GM12878 (cell line): ENCODE measurements around the gene AQP7. TPM values are rescaled to one million over a fixed set of nuclear protein-coding genes. Genes with fewer than 3 reads are reported as not detected.
"Not testable (repeated sequence)": the region's sequence is repeated elsewhere in the genome, so short reads cannot be mapped to it uniquely, and the experiment has no call there.

Experiments used
- ATAC-seq: fragments of 200-7000 bp; cut with Tn5 transposase; 3 replicates; pipeline ENCODE4 v1.9.1; 2020; ENCODE audit warnings: mild to moderate bottlenecking, moderate library complexity
- BruUV-seq: library from RNA; stranded (reverse); fragments of 400-500 nt; replicated peaks from 2 replicates; lab custom pipeline; 2021; lab: Mats Ljungman, UMichigan
- CTCF ChIA-PET: fragments of 300-600 bp; sonication (Branson Sonifier 250); formaldehyde crosslinking; extraction: SDS; loops from one replicate; lab custom pipeline; 2021; ENCODE audit warnings: inconsistent platforms; lab: Yijun Ruan, JAX
- POLR2A ChIA-PET: fragments of 350-600 bp; formaldehyde crosslinking; extraction: SDS; loops from one replicate; lab custom pipeline; 2021; ENCODE audit warnings: inconsistent platforms; lab: Charles Lee
- RAD21 ChIA-PET: fragments of 300-600 bp; sonication (Branson Sonifier 250); formaldehyde crosslinking; loops from one replicate; lab custom pipeline; 2023; ENCODE audit warnings: antibody characterized with exemption; ENCODE audit not compliant: unreplicated experiment; lab: Charles Lee
- SMC1A ChIA-PET: fragments of 300-600 bp; sonication (Branson Sonifier 250); formaldehyde crosslinking; loops from one replicate; lab custom pipeline; 2023; ENCODE audit not compliant: unreplicated experiment, uncharacterized antibody; lab: Charles Lee
- DNase-seq: peaks from one replicate; pipeline ENCODE4 v3.0.0-alpha.2; 2011; ENCODE audit warnings: low read depth, low spot score
- FAIRE-seq: peaks from 3 replicates; lab custom pipeline; 2011; peaks lifted over from hg19 to GRCh38; lab: Jason Lieb, UNC
- H2AFZ ChIP-seq: 2 replicates; pipeline ENCODE4 v1.6.0; 2011; ENCODE audit warnings: low read depth, low read length, control low read depth; ENCODE audit not compliant: control insufficient read depth
- H3K27ac ChIP-seq: 2 replicates; pipeline ENCODE4 v1.5.1; 2011; ENCODE audit warnings: control low read depth; ENCODE audit not compliant: control insufficient read depth, insufficient read depth
- H3K27me3 ChIP-seq, 2 experiments: replicated peaks in 1 of 2; 2 replicates each; pipeline versions ENCODE4 v1.6.0 to v1.6.1; 2011; ENCODE audit warnings: low read length in 1 of 2; ENCODE audit not compliant: control insufficient read depth in 2 of 2, insufficient read depth in 2 of 2
- H3K36me3 ChIP-seq, 2 experiments: 2 replicates each; pipeline ENCODE4 v1.5.1; 2011; ENCODE audit warnings: low read length in 1 of 2; ENCODE audit not compliant: control insufficient read depth in 2 of 2, insufficient read depth in 2 of 2
- H3K4me1 ChIP-seq: 2 replicates; pipeline ENCODE4 v1.6.1; 2011; ENCODE audit warnings: mild to moderate bottlenecking, low read length, moderate library complexity, mixed read lengths; ENCODE audit not compliant: control insufficient read depth, insufficient read depth
- H3K4me2 ChIP-seq: 2 replicates; pipeline ENCODE4 v1.6.0; 2011; ENCODE audit warnings: control low read depth; ENCODE audit not compliant: control insufficient read depth, insufficient read depth
- H3K4me3 ChIP-seq: fragments of 200-600 bp; sonication (generic); 2 replicates; pipeline ENCODE4 v1.5.1; 2016
- H3K79me2 ChIP-seq: 2 replicates; pipeline ENCODE4 v1.6.0; 2011; ENCODE audit warnings: low read length; ENCODE audit not compliant: control insufficient read depth, insufficient read depth
- H3K9ac ChIP-seq: 2 replicates; pipeline ENCODE4 v1.8.0; 2011; ENCODE audit warnings: low read length, control low read depth, mixed read lengths; ENCODE audit not compliant: control insufficient read depth, insufficient read depth
- H3K9me3 ChIP-seq: replicated peaks from 3 replicates; pipeline ENCODE4 v1.5.1; 2011; ENCODE audit warnings: mild to moderate bottlenecking, low read length; ENCODE audit not compliant: control insufficient read depth, insufficient read depth
- H4K20me1 ChIP-seq: 2 replicates; pipeline ENCODE4 v1.6.0; 2011; ENCODE audit not compliant: control insufficient read depth, insufficient read depth
- WGBS: methylation state at CpG from one replicate; pipeline ENCODE4 v1.1.6; 2016; ENCODE audit warnings: low lambda C conversion rate; ENCODE audit not compliant: insufficient replicate concordance, insufficient coverage; ENCODE audit errors: missing lambda C conversion rate; 5-methylcytosine and 5-hydroxymethylcytosine counted together
- in situ Hi-C: fragments of 300-500 bp; cut with MboI; formaldehyde crosslinking; loops from 9 replicates; pipeline ENCODE4 v1.14.3; 2018; ENCODE audit warnings: mixed read lengths
- intact Hi-C: fragments of 100-400 bp; cut with micrococcal nuclease; formaldehyde crosslinking; loops from one replicate; pipeline ENCODE4 v1.14.2; 2022; ENCODE audit not compliant: unreplicated experiment
- polyA plus RNA-seq, 11 experiments: library from polyadenylated mRNA; depleted of rRNA in 4 of 11; unstranded in 6 of 11; stranded (reverse) in 5 of 11; fragments of >200 nt; fragmentation: Nextera tagmentation in 4 of 11; fragmentation: Illumina TruSeq in 1 of 11; extraction: Ambion mirVana in 4 of 11; extraction: Trizol in 1 of 11; gene quantifications; 1 replicate in 1 of 11; 2 replicates in 10 of 11; pipeline versions ENCODE4 v1.2.1 to v1.2.3, GENCODE V29; 2011 to 2016; ENCODE audit warnings: inconsistent platforms in 2 of 11, missing spikeins in 2 of 11, low read depth in 1 of 11
- total RNA-seq, 4 experiments: library from RNA; depleted of rRNA in 3 of 4; stranded (reverse); fragments of >200 nt in 3 of 4; fragmentation: Illumina TruSeq in 1 of 4; extraction: Trizol in 1 of 4; gene quantifications; 2 replicates each; pipeline versions ENCODE4 v1.2.1 to v1.2.3, GENCODE V29; 2013 to 2021

Gene AQP7
- total and polyA plus RNA-seq, 10 of the 15 experiments (the other 5 are each of a cell fraction or from before 2014, with no cell fraction given), result 0.04 to 0.18 (median 0.04) TPM; not detected in 7

DNA sequence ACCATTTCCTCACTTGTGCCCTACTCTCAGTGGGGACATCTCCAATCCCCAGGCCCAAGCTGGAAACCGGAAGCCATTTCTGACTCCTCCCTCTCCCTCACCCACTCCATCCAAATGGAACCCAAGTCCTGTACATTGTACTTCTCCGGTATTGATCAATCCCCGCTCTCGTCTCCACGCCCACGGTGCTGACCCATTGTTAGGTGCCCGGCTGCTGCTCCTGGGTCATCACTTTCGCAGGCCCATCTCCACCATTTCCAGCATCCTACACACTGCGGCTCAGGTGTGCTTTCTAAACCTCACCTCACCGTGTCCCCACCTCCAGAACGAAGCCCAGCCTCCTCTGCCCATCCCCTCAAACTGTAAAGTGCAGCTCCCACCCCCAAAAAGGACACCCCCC lies 19.0 kb downstream of the AQP7 start:
- 38% methylated on average over 11 of the region's 11 CpGs for WGBS
- H3K79me2 ChIP-seq, H3K9ac ChIP-seq, in situ Hi-C loops, H3K36me3 ChIP-seq, H3K4me2 ChIP-seq, H3K27ac ChIP-seq, H2AFZ ChIP-seq, H3K27me3 ChIP-seq, H3K4me1 ChIP-seq, H3K9me3 ChIP-seq, DNase-seq, intact Hi-C loops, H4K20me1 ChIP-seq, BruUV-seq, RAD21 ChIA-PET, SMC1A ChIA-PET, POLR2A ChIA-PET, H3K4me3 ChIP-seq, ATAC-seq, FAIRE-seq: not testable (repeated sequence)
- CTCF ChIA-PET, result interaction anchor here (0.7 kb wide), 1 partner anchor 9 kb away, joined by 3 read pairs; no protein-coding TSS in a partner anchor

GRCh38 chr9:33382397-33382796 lies 20.0 kb downstream of the AQP7 start:
- CTCF ChIA-PET, H2AFZ ChIP-seq, H3K9ac ChIP-seq, H3K27me3 ChIP-seq, H3K27ac ChIP-seq, H3K4me2 ChIP-seq, H3K36me3 ChIP-seq, DNase-seq, H3K79me2 ChIP-seq, RAD21 ChIA-PET, H3K9me3 ChIP-seq, SMC1A ChIA-PET, POLR2A ChIA-PET, intact Hi-C loops, H4K20me1 ChIP-seq, H3K4me3 ChIP-seq, BruUV-seq, ATAC-seq, in situ Hi-C loops, FAIRE-seq, H3K4me1 ChIP-seq: not testable (repeated sequence)
- WGBS, result 70% methylated on average over 8 of the region's 10 CpGs
